ENCODE data around the gene PANX1. TPM values are rescaled to one million over a fixed set of nuclear protein-coding genes. Genes with fewer than 3 reads are reported as not detected.

The PANX1 gene
- total RNA-seq, 1 experiment from 2014 or later: 39.0 TPM

GRCh38 chr11:94128291-94128745, 323 bp upstream of the PANX1 start:
- DNase-seq (ENCODE audit: low spot score): no peak
- no peaks in the 10 kb centered on the region for H3K9me3 ChIP-seq (ENCODE audit: low read depth, low read length, poor library complexity, severe bottlenecking)
- ChIA-PET POLR2A (ENCODE audit: low non-redundant PET) (interaction anchor here (0.7 to 1.0 kb wide), 2 partner anchors 8 to 23 kb away, joined by 3 to 5 read pairs; no protein-coding TSS in a partner anchor), CTCF (interaction anchor here (0.6 to 1.3 kb wide), 2 partner anchors 9 to 233 kb away, joined by 5 to 10 read pairs; no protein-coding TSS in a partner anchor)
- BruUV-seq (replicated peaks): TSS peak; percentile 85
- intact Hi-C loops (cut with micrococcal nuclease; ENCODE audit: unreplicated experiment): loop anchor here (5.0 kb wide), 1 partner anchor 364 kb away; the partner anchor contains the start of genes ANKRD49 and MRE11
- no peaks in the 10 kb centered on the region for H3K36me3 ChIP-seq (ENCODE audit: insufficient read depth, low read length, poor library complexity, severe bottlenecking)
- no peaks in the 10 kb centered on the region for H3K27me3 ChIP-seq (replicated peaks; ENCODE audit: insufficient read depth, low read depth, low read length, poor library complexity)
- H3K4me1 ChIP-seq (ENCODE audit: insufficient read depth, low read length, poor library complexity, severe bottlenecking): peaks cover 19% of the 10 kb centered on the region
- H3K4me3 ChIP-seq (ENCODE audit: low read depth, low read length, poor library complexity, severe bottlenecking): peak overlapping the region; percentile 84
- no peak for TF ChIP-seq EZH2 (IDR thresholded peaks at IDR 0.05; ENCODE audit: borderline replicate concordance, low read depth, low read length, poor library complexity, severe bottlenecking)
- TF ChIP-seq, protein P1, sequence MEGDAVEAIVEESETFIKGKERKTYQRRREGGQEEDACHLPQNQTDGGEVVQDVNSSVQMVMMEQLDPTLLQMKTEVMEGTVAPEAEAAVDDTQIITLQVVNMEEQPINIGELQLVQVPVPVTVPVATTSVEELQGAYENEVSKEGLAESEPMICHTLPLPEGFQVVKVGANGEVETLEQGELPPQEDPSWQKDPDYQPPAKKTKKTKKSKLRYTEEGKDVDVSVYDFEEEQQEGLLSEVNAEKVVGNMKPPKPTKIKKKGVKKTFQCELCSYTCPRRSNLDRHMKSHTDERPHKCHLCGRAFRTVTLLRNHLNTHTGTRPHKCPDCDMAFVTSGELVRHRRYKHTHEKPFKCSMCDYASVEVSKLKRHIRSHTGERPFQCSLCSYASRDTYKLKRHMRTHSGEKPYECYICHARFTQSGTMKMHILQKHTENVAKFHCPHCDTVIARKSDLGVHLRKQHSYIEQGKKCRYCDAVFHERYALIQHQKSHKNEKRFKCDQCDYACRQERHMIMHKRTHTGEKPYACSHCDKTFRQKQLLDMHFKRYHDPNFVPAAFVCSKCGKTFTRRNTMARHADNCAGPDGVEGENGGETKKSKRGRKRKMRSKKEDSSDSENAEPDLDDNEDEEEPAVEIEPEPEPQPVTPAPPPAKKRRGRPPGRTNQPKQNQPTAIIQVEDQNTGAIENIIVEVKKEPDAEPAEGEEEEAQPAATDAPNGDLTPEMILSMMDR (conservative IDR thresholded peaks at IDR 0.05; ENCODE audit: low read depth, low read length): no peak
- peak overlapping the region; percentile 95 for H3K27ac ChIP-seq (ENCODE audit: low read depth, low read length, poor library complexity, severe bottlenecking)

DNA sequence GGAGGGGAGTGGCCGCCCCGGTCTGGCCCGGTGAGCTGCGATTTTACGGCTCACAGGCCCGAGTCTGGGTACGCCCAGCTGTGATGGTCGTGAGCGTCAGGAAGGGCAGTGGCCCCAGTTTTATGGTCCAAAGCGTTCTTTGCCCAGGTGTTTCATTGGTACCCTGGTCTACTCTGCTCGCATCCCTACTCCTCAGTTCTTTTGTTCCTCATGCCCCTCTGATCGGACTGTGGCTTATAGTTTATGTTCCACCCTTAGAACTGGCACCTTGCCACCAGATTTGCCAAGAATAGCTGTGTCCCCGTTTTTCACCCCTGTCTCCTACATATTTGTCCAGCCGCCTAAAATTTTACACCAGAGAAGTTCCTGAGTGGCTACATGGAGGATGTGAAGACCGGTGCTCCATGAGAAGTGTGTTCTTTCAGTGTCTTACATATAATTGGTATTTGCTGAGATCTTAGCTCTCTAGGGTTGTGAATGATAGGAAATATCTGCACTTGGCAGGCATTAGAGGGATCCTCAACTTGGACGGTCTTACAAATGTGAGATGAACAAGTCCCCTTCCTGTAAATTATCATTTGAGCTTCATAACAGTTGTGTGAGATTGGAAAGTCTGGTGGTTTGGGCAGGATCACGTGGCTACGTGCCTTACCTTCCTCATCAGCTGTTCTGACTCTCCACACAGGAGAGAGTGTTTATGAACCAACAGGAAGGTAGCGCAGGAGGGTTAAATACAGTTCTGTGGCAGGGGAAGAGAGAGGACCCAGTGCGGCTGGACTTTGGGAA, 1.1 kb downstream of the PANX1 start:
- Histone ChIP-seq H3K27ac (ENCODE audit: low read depth, low read length, poor library complexity, severe bottlenecking) (peak overlapping the region; percentile 95), H3K4me3 (ENCODE audit: low read depth, low read length, poor library complexity, severe bottlenecking) (peak overlapping the region; percentile 84), H3K4me1 (ENCODE audit: insufficient read depth, low read length, poor library complexity, severe bottlenecking) (peaks cover 21% of the 10 kb centered on the region), H3K36me3 (ENCODE audit: insufficient read depth, low read length, poor library complexity, severe bottlenecking) (no peaks in the 10 kb centered on the region), H3K9me3 (ENCODE audit: low read depth, low read length, poor library complexity, severe bottlenecking) (no peaks in the 10 kb centered on the region), H3K27me3 (replicated peaks; ENCODE audit: insufficient read depth, low read depth, low read length, poor library complexity) (no peaks in the 10 kb centered on the region)
- intact Hi-C loops (cut with micrococcal nuclease; ENCODE audit: unreplicated experiment): loop anchor here (5.0 kb wide), 1 partner anchor 363 kb away; the partner anchor contains the start of genes ANKRD49 and MRE11
- ChIA-PET CTCF (interaction anchor here (1.1 kb wide), 1 partner anchor 290 kb away, joined by 3 read pairs; no protein-coding TSS in a partner anchor), POLR2A (ENCODE audit: low non-redundant PET) (no interaction called here)
- no peak for TF ChIP-seq EZH2 (IDR thresholded peaks at IDR 0.05; ENCODE audit: borderline replicate concordance, low read depth, low read length, poor library complexity, severe bottlenecking)
- TF ChIP-seq, protein P1 (conservative IDR thresholded peaks at IDR 0.05; ENCODE audit: low read depth, low read length): no peak
- BruUV-seq (replicated peaks): TSS peak; percentile 38
- peak; percentile 38 for DNase-seq (ENCODE audit: low spot score)

- H3K4me1 ChIP-seq (ENCODE audit: insufficient read depth, low read length, poor library complexity, severe bottlenecking): peaks cover 27% of the 10 kb centered on the region
These were observed 1.8 kb downstream of the PANX1 start for GRCh38 chr11:94130298-94131046.

More at GRCh38 chr11:94130298-94131046, 1.8 kb downstream of the PANX1 start:
- H3K27me3 ChIP-seq (replicated peaks; ENCODE audit: insufficient read depth, low read depth, low read length, poor library complexity): no peaks in the 10 kb centered on the region
- no peak overlapping the region for H3K27ac ChIP-seq (ENCODE audit: low read depth, low read length, poor library complexity, severe bottlenecking)
- POLR2A ChIA-PET (ENCODE audit: low non-redundant PET): no interaction called here
- BruUV-seq (replicated peaks): no TSS peak
- CTCF ChIA-PET: no interaction called here
- TF ChIP-seq, protein P1 (conservative IDR thresholded peaks at IDR 0.05; ENCODE audit: low read depth, low read length): no peak
- TF ChIP-seq EZH2 (IDR thresholded peaks at IDR 0.05; ENCODE audit: borderline replicate concordance, low read depth, low read length, poor library complexity, severe bottlenecking): no peak
- H3K36me3 ChIP-seq (ENCODE audit: insufficient read depth, low read length, poor library complexity, severe bottlenecking): no peaks in the 10 kb centered on the region
- intact Hi-C loops (cut with micrococcal nuclease; ENCODE audit: unreplicated experiment): no loop called here
- H3K9me3 ChIP-seq (ENCODE audit: low read depth, low read length, poor library complexity, severe bottlenecking): no peaks in the 10 kb centered on the region
- no peak for DNase-seq (ENCODE audit: low spot score)
- peak overlapping the region; percentile 84 for H3K4me3 ChIP-seq (ENCODE audit: low read depth, low read length, poor library complexity, severe bottlenecking)

Data from A673 (cell line).